Calu3 (cell line): ENCODE measurements around the gene MEI1. TPM values are rescaled to one million over a fixed set of nuclear protein-coding genes. Genes with fewer than 3 reads are reported as not detected.

Source experiments
- BruUV-seq: library from RNA; stranded (reverse); fragments of 400-500 nt; replicated peaks from 2 replicates; lab custom pipeline; 2021; lab: Mats Ljungman, UMichigan
- CTCF ChIA-PET: fragments of 300-600 bp; sonication (Branson Sonifier 250); formaldehyde crosslinking; loops from one replicate; lab custom pipeline; 2022; ENCODE audit warnings: antibody characterized with exemption; lab: Charles Lee
- DNase-seq: peaks from one replicate; pipeline ENCODE4 v3.0.0; 2022
- H3K27ac Mint-ChIP-seq: one replicate; pipeline ENCODE4 v1.8.0; 2022; ENCODE audit warnings: mixed read lengths; ENCODE audit not compliant: unreplicated experiment
- H3K27me3 Mint-ChIP-seq: one replicate; pipeline ENCODE4 v1.8.0; 2022; ENCODE audit warnings: mixed read lengths; ENCODE audit not compliant: unreplicated experiment
- H3K36me3 Mint-ChIP-seq: one replicate; pipeline ENCODE4 v1.8.0; 2022; ENCODE audit warnings: mild to moderate bottlenecking, moderate library complexity, mixed read lengths; ENCODE audit not compliant: insufficient read depth, unreplicated experiment
- H3K4me1 Mint-ChIP-seq: one replicate; pipeline ENCODE4 v1.8.0; 2022; ENCODE audit warnings: mild to moderate bottlenecking, low read depth, mixed read lengths; ENCODE audit not compliant: unreplicated experiment
- H3K4me3 Mint-ChIP-seq: one replicate; pipeline ENCODE4 v1.8.0; 2022; ENCODE audit warnings: mild to moderate bottlenecking, low read depth, moderate library complexity, mixed read lengths; ENCODE audit not compliant: unreplicated experiment
- H3K9me3 Mint-ChIP-seq: one replicate; pipeline ENCODE4 v1.8.0; 2022; ENCODE audit warnings: low read depth, mixed read lengths; ENCODE audit not compliant: unreplicated experiment
- intact Hi-C: fragments of 100-400 bp; cut with micrococcal nuclease; formaldehyde crosslinking; loops from one replicate; pipeline ENCODE4 v1.10.0; 2022; ENCODE audit not compliant: unreplicated experiment
- total RNA-seq: library from RNA; stranded (reverse); gene quantifications from 2 replicates; pipeline ENCODE4 v1.2.3, GENCODE V29; 2022
- TF ChIP-seq, protein P1 (sequence below): fragments of 200-600 bp; IDR thresholded peaks from one replicate; pipeline ENCODE4 v1.8.0; 2022; ENCODE audit warnings: antibody characterized with exemption; ENCODE audit not compliant: unreplicated experiment

MEI1 gene
- total RNA-seq, 1 experiment from 2014 or later, result 0.68 TPM

DNA sequence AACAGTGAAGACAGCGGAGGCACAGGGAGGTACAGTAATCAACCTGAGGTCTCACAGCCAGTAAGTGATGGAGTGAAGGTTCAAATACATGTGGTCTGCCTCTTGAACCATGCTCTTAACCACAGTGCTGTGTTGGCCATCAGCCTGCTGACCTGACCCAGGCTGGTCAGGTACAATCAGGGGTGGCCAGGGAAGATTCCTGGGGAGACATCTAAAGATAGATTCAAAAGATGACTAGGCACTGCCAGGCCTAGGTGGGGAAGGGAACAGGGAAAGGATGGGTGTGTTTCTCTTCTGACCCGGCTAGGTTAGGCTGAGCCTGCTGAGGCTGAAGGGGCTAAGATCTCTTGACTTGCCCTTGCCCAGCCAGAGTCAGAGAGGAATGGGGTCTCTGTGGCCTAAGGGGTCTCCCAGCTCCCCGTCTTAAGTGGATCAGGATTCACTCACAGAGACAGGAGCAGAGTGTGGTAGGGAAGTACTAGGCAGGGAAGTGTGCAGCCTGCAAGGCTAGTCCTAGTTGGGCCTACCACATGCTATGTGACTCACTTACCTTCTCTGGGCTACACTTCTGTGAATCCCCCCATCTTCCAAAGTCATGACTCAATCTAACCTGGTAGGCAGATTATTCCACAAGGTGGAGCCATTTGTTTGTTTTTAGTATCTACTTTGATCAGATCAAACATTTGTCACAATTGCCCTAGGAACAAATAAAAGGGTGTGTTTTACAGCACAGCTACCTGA is 123.2 kb downstream of the MEI1 start:
- no peak overlapping the region for H3K27ac Mint-ChIP-seq

GRCh38 chr22:41823797-41824196 is 124.5 kb downstream of the MEI1 start:
- CTCF ChIA-PET, result no interaction called here
- no peak overlapping the region for H3K27ac Mint-ChIP-seq
- H3K27me3 Mint-ChIP-seq, result no peaks in the 10 kb centered on the region
- peaks cover 9% of the 10 kb centered on the region for H3K36me3 Mint-ChIP-seq
- no peaks in the 10 kb centered on the region for H3K9me3 Mint-ChIP-seq
- no TSS peak for BruUV-seq
- peaks cover 20% of the 10 kb centered on the region for H3K4me1 Mint-ChIP-seq
- TF ChIP-seq, protein P1, sequence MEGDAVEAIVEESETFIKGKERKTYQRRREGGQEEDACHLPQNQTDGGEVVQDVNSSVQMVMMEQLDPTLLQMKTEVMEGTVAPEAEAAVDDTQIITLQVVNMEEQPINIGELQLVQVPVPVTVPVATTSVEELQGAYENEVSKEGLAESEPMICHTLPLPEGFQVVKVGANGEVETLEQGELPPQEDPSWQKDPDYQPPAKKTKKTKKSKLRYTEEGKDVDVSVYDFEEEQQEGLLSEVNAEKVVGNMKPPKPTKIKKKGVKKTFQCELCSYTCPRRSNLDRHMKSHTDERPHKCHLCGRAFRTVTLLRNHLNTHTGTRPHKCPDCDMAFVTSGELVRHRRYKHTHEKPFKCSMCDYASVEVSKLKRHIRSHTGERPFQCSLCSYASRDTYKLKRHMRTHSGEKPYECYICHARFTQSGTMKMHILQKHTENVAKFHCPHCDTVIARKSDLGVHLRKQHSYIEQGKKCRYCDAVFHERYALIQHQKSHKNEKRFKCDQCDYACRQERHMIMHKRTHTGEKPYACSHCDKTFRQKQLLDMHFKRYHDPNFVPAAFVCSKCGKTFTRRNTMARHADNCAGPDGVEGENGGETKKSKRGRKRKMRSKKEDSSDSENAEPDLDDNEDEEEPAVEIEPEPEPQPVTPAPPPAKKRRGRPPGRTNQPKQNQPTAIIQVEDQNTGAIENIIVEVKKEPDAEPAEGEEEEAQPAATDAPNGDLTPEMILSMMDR, result no peak
- no peak for DNase-seq
- intact Hi-C loops, result no loop called here
- no peak overlapping the region for H3K4me3 Mint-ChIP-seq

More for the DNA sequence above, 123.2 kb downstream of the MEI1 start:
- TF ChIP-seq, protein P1, result peak; percentile 35
- CTCF ChIA-PET, result interaction anchor here (0.9 to 1.3 kb wide), 6 partner anchors 35 to 155 kb away, joined by 3 to 18 read pairs (median 6); partner anchors contain the start of gene TNFRSF13C
- Mint-ChIP-seq H3K27me3 (no peaks in the 10 kb centered on the region), H3K9me3 (no peaks in the 10 kb centered on the region), H3K4me3 (no peak overlapping the region), H3K36me3 (peaks cover 4% of the 10 kb centered on the region), H3K4me1 (peaks cover 11% of the 10 kb centered on the region)
- BruUV-seq, result no TSS peak
- peak; percentile 40 for DNase-seq
- intact Hi-C loops, result loop anchor here (1.0 kb wide), 2 partner anchors 35 to 119 kb away; no protein-coding TSS in a partner anchor

GRCh38 chr22:41825376-41825775 is 126.1 kb downstream of the MEI1 start:
- no peak for DNase-seq
- TF ChIP-seq, protein P1, result no peak
- Mint-ChIP-seq H3K4me1 (peaks cover 28% of the 10 kb centered on the region), H3K27me3 (no peaks in the 10 kb centered on the region), H3K9me3 (no peaks in the 10 kb centered on the region), H3K36me3 (peaks cover 9% of the 10 kb centered on the region), H3K4me3 (no peak overlapping the region), H3K27ac (no peak overlapping the region)
- CTCF ChIA-PET, result no interaction called here
- BruUV-seq, result no TSS peak
- intact Hi-C loops, result no loop called here

DNA sequence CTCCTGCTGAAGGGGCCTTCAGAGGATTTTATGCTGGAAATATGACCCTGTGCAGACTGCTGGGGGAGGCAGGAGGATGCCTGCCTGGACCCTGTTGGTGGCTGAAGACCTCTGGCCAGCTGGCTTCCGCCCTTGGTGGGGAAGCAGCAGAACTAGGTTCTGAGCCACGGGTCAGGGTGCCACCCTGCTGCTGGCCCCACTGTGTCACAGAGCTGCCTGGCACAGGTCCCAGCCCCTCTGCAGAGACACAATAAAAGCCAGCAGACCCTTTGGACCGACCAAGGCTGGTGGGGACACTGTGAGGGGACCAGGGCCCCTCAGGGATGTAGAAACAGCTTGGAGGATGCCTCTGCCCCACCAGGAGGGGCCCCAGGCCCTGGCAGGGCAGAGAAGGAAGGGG is 126.7 kb downstream of the MEI1 start:
- CTCF ChIA-PET, result no interaction called here
- Mint-ChIP-seq H3K36me3 (peaks cover 5% of the 10 kb centered on the region), H3K27me3 (no peaks in the 10 kb centered on the region), H3K27ac (no peak overlapping the region), H3K4me1 (peaks cover 28% of the 10 kb centered on the region), H3K9me3 (no peaks in the 10 kb centered on the region), H3K4me3 (no peak overlapping the region)
- TF ChIP-seq, protein P1, result no peak
- intact Hi-C loops, result no loop called here
- DNase-seq, result no peak
- BruUV-seq, result no TSS peak
